K562 (cell line): ENCODE data around the gene KMT2C. TPM values are rescaled to one million over a fixed set of nuclear protein-coding genes. Genes with fewer than 3 reads are reported as not detected.

Experiments used
- ATF1 ChIP-seq, 2 experiments: fragments of 450-650 bp in 1 of 2; IDR thresholded peaks; 2 replicates each; pipeline ENCODE4 v1.6.1; 2016; ENCODE audit warnings: missing compliant biosample characterization in 1 of 2, missing genetic modification characterization in 1 of 2
- CBFA2T2 ChIP-seq: fragments of 450-650 bp; conservative IDR thresholded peaks from 2 replicates; pipeline ENCODE4 v1.6.1; 2017; ENCODE audit warnings: mild to moderate bottlenecking
- CBFA2T3 ChIP-seq: fragments of 450-650 bp; IDR thresholded peaks from 2 replicates; pipeline ENCODE4 v1.6.1; 2017
- GABPA ChIP-seq: fragments of 200-800 bp; sonication (Bioruptor generic); conservative IDR thresholded peaks from 2 replicates; pipeline ENCODE4 v1.6.1; 2016; ENCODE audit warnings: low read depth, missing genetic modification characterization, missing compliant biosample characterization
- HEY1 ChIP-seq: fragments of 250-450 bp; sonication (Bioruptor Pico); IDR thresholded peaks from 2 replicates; pipeline ENCODE4 v1.5.0; 2020; ENCODE audit warnings: mild to moderate bottlenecking, moderate library complexity, borderline replicate concordance
- MTA2 ChIP-seq: fragments of 450-650 bp; IDR thresholded peaks from 2 replicates; pipeline ENCODE4 v1.6.1; 2016; ENCODE audit warnings: low read depth
- RFX5 ChIP-seq: IDR thresholded peaks from 2 replicates; pipeline ENCODE4 v1.6.1; 2011; ENCODE audit warnings: low read depth, mild to moderate bottlenecking, improper control_type of control experiment, low read length
- SRF ChIP-seq, 2 experiments: fragments of 250-450, 450-650 bp in 1 of 2; sonication (Bioruptor Pico) in 1 of 2; sonication (generic) in 1 of 2; formaldehyde crosslinking; IDR thresholded peaks; 2 replicates each; pipeline versions ENCODE4 v1.5.0 to v1.5.1; 2020 to 2022; ENCODE audit warnings: mild to moderate bottlenecking in 1 of 2, missing genetic modification reagents in 1 of 2
- YY1 ChIP-seq, 3 experiments: IDR thresholded peaks; 2 replicates each; pipeline ENCODE4 v1.6.1; 2011; ENCODE audit warnings: low read length in 2 of 3, mild to moderate bottlenecking in 2 of 3, moderate library complexity in 2 of 3, borderline replicate concordance in 1 of 3, control low read depth in 1 of 3, low read depth in 1 of 3; ENCODE audit not compliant: insufficient read depth in 3 of 3, insufficient replicate concordance in 2 of 3, control insufficient read depth in 1 of 3, insufficient read length in 1 of 3; ENCODE audit errors: extremely low read depth in 1 of 3
- polyA plus RNA-seq, 8 experiments: library from polyadenylated mRNA; depleted of rRNA in 4 of 8; stranded (reverse) in 5 of 8; unstranded in 3 of 8; fragments of >200 nt; fragmentation: Nextera tagmentation in 2 of 8; fragmentation: Illumina TruSeq in 1 of 8; extraction: Ambion mirVana in 2 of 8; extraction: Trizol in 1 of 8; gene quantifications; 2 replicates each; pipeline versions ENCODE4 v1.2.1 to v1.2.3, GENCODE V29; 2011 to 2014; ENCODE audit warnings: inconsistent platforms in 1 of 8, missing spikeins in 1 of 8
- total RNA-seq, 7 experiments: library from RNA; depleted of rRNA in 6 of 7; stranded (reverse); fragments of >200 nt in 6 of 7; fragmentation: Illumina TruSeq in 2 of 7; extraction: Trizol in 2 of 7; gene quantifications; 2 replicates each; pipeline versions ENCODE4 v1.2.1 to v1.2.3, GENCODE V29; 2011 to 2021; ENCODE audit warnings: low replicate concordance in 1 of 7
- TF ChIP-seq, protein P1 (sequence below): fragments of 450-650 bp; IDR thresholded peaks from 2 replicates; pipeline ENCODE4 v1.6.1; 2016; ENCODE audit warnings: mild to moderate bottlenecking, moderate library complexity
- TF ChIP-seq, protein P2 (sequence below): fragments of 150-350 bp; IDR thresholded peaks from 2 replicates; pipeline ENCODE4 v1.6.1; 2014; ENCODE audit warnings: low read depth, mild to moderate bottlenecking, low read length, borderline replicate concordance

KMT2C gene
- total and polyA plus RNA-seq, 9 of the 15 experiments (the other 6 are each of a cell fraction or from before 2014, with no cell fraction given) = 4.9 to 67.8 (median 27.1) TPM

DNA sequence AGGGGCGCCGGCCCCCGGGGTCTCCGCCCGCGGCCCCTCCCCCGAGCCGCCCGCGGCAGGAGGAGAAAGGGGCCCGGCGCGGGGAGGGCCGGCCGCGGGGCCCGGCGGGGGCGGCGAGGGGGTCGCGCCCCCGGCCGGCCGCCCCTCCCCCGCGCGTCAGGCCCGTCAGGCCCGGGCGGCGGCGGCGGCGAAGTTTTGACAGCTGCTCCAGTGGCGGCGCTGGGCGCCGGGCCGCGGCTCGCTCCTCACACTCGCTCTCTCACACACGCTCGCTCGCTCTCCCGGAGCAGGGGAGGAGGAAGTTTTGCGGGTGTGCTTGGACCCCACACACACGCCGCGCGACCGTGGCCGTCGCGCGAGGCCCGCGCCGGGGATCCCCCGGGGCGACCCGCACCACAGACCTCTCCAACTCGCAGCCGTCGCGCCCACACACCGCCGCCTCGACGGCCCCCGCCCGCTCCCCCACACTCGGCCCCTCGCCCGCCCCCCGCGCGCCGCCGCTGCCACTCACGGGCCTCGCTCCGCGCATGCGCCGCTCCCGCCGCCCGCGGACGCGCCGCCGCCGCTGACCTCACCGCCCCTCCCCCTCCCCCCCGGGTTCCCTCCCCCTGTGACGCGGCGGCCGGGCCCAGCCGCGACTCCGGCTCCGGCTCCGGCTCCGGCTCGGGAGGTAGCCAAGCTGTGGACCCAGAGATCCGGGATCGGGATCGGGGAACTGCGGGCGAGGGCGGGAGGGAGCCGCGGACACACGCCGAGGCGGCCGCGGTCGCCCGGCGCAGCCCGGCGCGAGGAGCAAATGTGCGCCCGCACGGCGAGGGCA lies 518 bp upstream of the KMT2C start (continued):
- TF ChIP-seq ATF1 (CRISPR knock-in tag; IDR thresholded peaks at IDR 0.05) (peak; percentile 61; the same call in 1 of the 2 replicates), ATF1 (tag; IDR thresholded peaks at IDR 0.05) (peak; percentile 89), MTA2 (no peak), GABPA (peak; percentile 63; the same call in 1 of the 2 replicates), YY1 (IDR thresholded peaks at IDR 0.05; ENCODE audit: borderline replicate concordance in 1 of 3, control insufficient read depth in 1 of 3, extremely low read depth in 1 of 3, insufficient read depth in 3 of 3, insufficient read length in 1 of 3, insufficient replicate concordance in 2 of 3, low read depth in 1 of 3, low read length in 2 of 3) (peak in 2 of 3 experiments; percentile 89 to 90), SRF (CRISPR knock-in tag; IDR thresholded peaks at IDR 0.05) (0 out of 4 replicates have a peak, but pooled peaks of 1 of the 2 experiments have one; percentile 23), RFX5 (peak; percentile 76), CBFA2T2 (no peak), CBFA2T3 (no peak), HEY1 (no peak)
- TF ChIP-seq, protein P1, sequence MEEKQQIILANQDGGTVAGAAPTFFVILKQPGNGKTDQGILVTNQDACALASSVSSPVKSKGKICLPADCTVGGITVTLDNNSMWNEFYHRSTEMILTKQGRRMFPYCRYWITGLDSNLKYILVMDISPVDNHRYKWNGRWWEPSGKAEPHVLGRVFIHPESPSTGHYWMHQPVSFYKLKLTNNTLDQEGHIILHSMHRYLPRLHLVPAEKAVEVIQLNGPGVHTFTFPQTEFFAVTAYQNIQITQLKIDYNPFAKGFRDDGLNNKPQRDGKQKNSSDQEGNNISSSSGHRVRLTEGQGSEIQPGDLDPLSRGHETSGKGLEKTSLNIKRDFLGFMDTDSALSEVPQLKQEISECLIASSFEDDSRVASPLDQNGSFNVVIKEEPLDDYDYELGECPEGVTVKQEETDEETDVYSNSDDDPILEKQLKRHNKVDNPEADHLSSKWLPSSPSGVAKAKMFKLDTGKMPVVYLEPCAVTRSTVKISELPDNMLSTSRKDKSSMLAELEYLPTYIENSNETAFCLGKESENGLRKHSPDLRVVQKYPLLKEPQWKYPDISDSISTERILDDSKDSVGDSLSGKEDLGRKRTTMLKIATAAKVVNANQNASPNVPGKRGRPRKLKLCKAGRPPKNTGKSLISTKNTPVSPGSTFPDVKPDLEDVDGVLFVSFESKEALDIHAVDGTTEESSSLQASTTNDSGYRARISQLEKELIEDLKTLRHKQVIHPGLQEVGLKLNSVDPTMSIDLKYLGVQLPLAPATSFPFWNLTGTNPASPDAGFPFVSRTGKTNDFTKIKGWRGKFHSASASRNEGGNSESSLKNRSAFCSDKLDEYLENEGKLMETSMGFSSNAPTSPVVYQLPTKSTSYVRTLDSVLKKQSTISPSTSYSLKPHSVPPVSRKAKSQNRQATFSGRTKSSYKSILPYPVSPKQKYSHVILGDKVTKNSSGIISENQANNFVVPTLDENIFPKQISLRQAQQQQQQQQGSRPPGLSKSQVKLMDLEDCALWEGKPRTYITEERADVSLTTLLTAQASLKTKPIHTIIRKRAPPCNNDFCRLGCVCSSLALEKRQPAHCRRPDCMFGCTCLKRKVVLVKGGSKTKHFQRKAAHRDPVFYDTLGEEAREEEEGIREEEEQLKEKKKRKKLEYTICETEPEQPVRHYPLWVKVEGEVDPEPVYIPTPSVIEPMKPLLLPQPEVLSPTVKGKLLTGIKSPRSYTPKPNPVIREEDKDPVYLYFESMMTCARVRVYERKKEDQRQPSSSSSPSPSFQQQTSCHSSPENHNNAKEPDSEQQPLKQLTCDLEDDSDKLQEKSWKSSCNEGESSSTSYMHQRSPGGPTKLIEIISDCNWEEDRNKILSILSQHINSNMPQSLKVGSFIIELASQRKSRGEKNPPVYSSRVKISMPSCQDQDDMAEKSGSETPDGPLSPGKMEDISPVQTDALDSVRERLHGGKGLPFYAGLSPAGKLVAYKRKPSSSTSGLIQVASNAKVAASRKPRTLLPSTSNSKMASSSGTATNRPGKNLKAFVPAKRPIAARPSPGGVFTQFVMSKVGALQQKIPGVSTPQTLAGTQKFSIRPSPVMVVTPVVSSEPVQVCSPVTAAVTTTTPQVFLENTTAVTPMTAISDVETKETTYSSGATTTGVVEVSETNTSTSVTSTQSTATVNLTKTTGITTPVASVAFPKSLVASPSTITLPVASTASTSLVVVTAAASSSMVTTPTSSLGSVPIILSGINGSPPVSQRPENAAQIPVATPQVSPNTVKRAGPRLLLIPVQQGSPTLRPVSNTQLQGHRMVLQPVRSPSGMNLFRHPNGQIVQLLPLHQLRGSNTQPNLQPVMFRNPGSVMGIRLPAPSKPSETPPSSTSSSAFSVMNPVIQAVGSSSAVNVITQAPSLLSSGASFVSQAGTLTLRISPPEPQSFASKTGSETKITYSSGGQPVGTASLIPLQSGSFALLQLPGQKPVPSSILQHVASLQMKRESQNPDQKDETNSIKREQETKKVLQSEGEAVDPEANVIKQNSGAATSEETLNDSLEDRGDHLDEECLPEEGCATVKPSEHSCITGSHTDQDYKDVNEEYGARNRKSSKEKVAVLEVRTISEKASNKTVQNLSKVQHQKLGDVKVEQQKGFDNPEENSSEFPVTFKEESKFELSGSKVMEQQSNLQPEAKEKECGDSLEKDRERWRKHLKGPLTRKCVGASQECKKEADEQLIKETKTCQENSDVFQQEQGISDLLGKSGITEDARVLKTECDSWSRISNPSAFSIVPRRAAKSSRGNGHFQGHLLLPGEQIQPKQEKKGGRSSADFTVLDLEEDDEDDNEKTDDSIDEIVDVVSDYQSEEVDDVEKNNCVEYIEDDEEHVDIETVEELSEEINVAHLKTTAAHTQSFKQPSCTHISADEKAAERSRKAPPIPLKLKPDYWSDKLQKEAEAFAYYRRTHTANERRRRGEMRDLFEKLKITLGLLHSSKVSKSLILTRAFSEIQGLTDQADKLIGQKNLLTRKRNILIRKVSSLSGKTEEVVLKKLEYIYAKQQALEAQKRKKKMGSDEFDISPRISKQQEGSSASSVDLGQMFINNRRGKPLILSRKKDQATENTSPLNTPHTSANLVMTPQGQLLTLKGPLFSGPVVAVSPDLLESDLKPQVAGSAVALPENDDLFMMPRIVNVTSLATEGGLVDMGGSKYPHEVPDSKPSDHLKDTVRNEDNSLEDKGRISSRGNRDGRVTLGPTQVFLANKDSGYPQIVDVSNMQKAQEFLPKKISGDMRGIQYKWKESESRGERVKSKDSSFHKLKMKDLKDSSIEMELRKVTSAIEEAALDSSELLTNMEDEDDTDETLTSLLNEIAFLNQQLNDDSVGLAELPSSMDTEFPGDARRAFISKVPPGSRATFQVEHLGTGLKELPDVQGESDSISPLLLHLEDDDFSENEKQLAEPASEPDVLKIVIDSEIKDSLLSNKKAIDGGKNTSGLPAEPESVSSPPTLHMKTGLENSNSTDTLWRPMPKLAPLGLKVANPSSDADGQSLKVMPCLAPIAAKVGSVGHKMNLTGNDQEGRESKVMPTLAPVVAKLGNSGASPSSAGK = peak; percentile 82; the same call in 1 of the 2 replicates
- TF ChIP-seq, protein P2, sequence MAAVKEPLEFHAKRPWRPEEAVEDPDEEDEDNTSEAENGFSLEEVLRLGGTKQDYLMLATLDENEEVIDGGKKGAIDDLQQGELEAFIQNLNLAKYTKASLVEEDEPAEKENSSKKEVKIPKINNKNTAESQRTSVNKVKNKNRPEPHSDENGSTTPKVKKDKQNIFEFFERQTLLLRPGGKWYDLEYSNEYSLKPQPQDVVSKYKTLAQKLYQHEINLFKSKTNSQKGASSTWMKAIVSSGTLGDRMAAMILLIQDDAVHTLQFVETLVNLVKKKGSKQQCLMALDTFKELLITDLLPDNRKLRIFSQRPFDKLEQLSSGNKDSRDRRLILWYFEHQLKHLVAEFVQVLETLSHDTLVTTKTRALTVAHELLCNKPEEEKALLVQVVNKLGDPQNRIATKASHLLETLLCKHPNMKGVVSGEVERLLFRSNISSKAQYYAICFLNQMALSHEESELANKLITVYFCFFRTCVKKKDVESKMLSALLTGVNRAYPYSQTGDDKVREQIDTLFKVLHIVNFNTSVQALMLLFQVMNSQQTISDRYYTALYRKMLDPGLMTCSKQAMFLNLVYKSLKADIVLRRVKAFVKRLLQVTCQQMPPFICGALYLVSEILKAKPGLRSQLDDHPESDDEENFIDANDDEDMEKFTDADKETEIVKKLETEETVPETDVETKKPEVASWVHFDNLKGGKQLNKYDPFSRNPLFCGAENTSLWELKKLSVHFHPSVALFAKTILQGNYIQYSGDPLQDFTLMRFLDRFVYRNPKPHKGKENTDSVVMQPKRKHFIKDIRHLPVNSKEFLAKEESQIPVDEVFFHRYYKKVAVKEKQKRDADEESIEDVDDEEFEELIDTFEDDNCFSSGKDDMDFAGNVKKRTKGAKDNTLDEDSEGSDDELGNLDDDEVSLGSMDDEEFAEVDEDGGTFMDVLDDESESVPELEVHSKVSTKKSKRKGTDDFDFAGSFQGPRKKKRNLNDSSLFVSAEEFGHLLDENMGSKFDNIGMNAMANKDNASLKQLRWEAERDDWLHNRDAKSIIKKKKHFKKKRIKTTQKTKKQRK = no peak
